ENCODE results near the gene SMAD3. TPM values are rescaled to one million over a fixed set of nuclear protein-coding genes. Genes with fewer than 3 reads are reported as not detected.

The SMAD3 gene
- total RNA-seq, 2 experiments from 2014 or later, result 35.1 to 39.2 TPM

GRCh38 chr15:67142092-67142766 is 76.8 kb downstream of the SMAD3 start:
- Mint-ChIP-seq H3K27ac (peak overlapping the region; percentile 3), H3K36me3 (ENCODE audit: low read depth) (peaks cover 8% of the 10 kb centered on the region), H3K27me3 (ENCODE audit: low read depth) (no peaks in the 10 kb centered on the region), H3K4me1 (ENCODE audit: low read depth) (peaks cover 73% of the 10 kb centered on the region), H3K9me3 (no peaks in the 10 kb centered on the region), H3K4me3 (no peak overlapping the region)
- CTCF ChIA-PET, result interaction anchor here (0.7 to 1.6 kb wide), 4 partner anchors 14 to 70 kb away, joined by 3 read pairs; no protein-coding TSS in a partner anchor
- intact Hi-C loops (cut with micrococcal nuclease), result no loop called here
- DNase-seq, result no peak

- no peaks in the 10 kb centered on the region for H3K9me3 Mint-ChIP-seq
- H3K36me3 Mint-ChIP-seq (ENCODE audit: low read depth), result peaks cover 6% of the 10 kb centered on the region
- no peaks in the 10 kb centered on the region for H3K27me3 Mint-ChIP-seq (ENCODE audit: low read depth)
- no peak overlapping the region for H3K4me3 Mint-ChIP-seq
- H3K4me1 Mint-ChIP-seq (ENCODE audit: low read depth), result peaks cover 73% of the 10 kb centered on the region
- no peak overlapping the region for H3K27ac Mint-ChIP-seq
- intact Hi-C loops (cut with micrococcal nuclease), result no loop called here
- no peak for DNase-seq
- CTCF ChIA-PET, result interaction anchor here (0.7 kb wide), 1 partner anchor 19 kb away, joined by 3 read pairs; no protein-coding TSS in a partner anchor
Measured at GRCh38 chr15:67142767-67143100, 77.3 kb downstream of the SMAD3 start.

GRCh38 chr15:67143646-67144045 is 78.2 kb downstream of the SMAD3 start:
- no peak for DNase-seq
- intact Hi-C loops (cut with micrococcal nuclease), result no loop called here
- no peak overlapping the region for H3K4me3 Mint-ChIP-seq
- CTCF ChIA-PET, result no interaction called here
- no peaks in the 10 kb centered on the region for H3K27me3 Mint-ChIP-seq (ENCODE audit: low read depth)
- no peaks in the 10 kb centered on the region for H3K9me3 Mint-ChIP-seq
- peaks cover 74% of the 10 kb centered on the region for H3K4me1 Mint-ChIP-seq (ENCODE audit: low read depth)
- no peak overlapping the region for H3K27ac Mint-ChIP-seq
- H3K36me3 Mint-ChIP-seq (ENCODE audit: low read depth), result peaks cover 6% of the 10 kb centered on the region

GRCh38 chr15:67144609-67145311 is 79.4 kb downstream of the SMAD3 start:
- H3K27ac Mint-ChIP-seq, result peak overlapping the region; percentile 63
- peaks cover 75% of the 10 kb centered on the region for H3K4me1 Mint-ChIP-seq (ENCODE audit: low read depth)
- H3K27me3 Mint-ChIP-seq (ENCODE audit: low read depth), result no peaks in the 10 kb centered on the region
- no peak for DNase-seq
- intact Hi-C loops (cut with micrococcal nuclease), result no loop called here
- no peaks in the 10 kb centered on the region for H3K9me3 Mint-ChIP-seq
- H3K4me3 Mint-ChIP-seq, result no peak overlapping the region
- CTCF ChIA-PET, result no interaction called here
- peaks cover 6% of the 10 kb centered on the region for H3K36me3 Mint-ChIP-seq (ENCODE audit: low read depth)

GRCh38 chr15:67145312-67145610 is 79.9 kb downstream of the SMAD3 start:
- Mint-ChIP-seq H3K4me1 (ENCODE audit: low read depth) (peaks cover 75% of the 10 kb centered on the region), H3K27ac (no peak overlapping the region), H3K36me3 (ENCODE audit: low read depth) (peaks cover 6% of the 10 kb centered on the region), H3K4me3 (no peak overlapping the region), H3K27me3 (ENCODE audit: low read depth) (no peaks in the 10 kb centered on the region), H3K9me3 (no peaks in the 10 kb centered on the region)
- no peak for DNase-seq
- intact Hi-C loops (cut with micrococcal nuclease), result no loop called here
- CTCF ChIA-PET, result no interaction called here

GRCh38 chr15:67145710-67146109 is 80.3 kb downstream of the SMAD3 start:
- Mint-ChIP-seq H3K27me3 (ENCODE audit: low read depth) (no peaks in the 10 kb centered on the region), H3K4me1 (ENCODE audit: low read depth) (peaks cover 75% of the 10 kb centered on the region), H3K27ac (peak overlapping the region; percentile 88), H3K36me3 (ENCODE audit: low read depth) (peaks cover 4% of the 10 kb centered on the region), H3K4me3 (no peak overlapping the region), H3K9me3 (no peaks in the 10 kb centered on the region)
- CTCF ChIA-PET, result no interaction called here
- intact Hi-C loops (cut with micrococcal nuclease), result loop anchor here (1.0 to 2.0 kb wide), 2 partner anchors 11 to 95 kb away; no protein-coding TSS in a partner anchor
- DNase-seq, result no peak

- intact Hi-C loops (cut with micrococcal nuclease), result loop anchor here (1.0 to 2.0 kb wide), 2 partner anchors 12 to 95 kb away; no protein-coding TSS in a partner anchor
- Mint-ChIP-seq H3K27ac (peak overlapping the region; percentile 88), H3K9me3 (no peaks in the 10 kb centered on the region), H3K27me3 (ENCODE audit: low read depth) (no peaks in the 10 kb centered on the region), H3K36me3 (ENCODE audit: low read depth) (peaks cover 2% of the 10 kb centered on the region), H3K4me1 (ENCODE audit: low read depth) (peaks cover 73% of the 10 kb centered on the region), H3K4me3 (no peak overlapping the region)
- CTCF ChIA-PET, result interaction anchor here (1.3 kb wide), 1 partner anchor 25 kb away, joined by 3 read pairs; no protein-coding TSS in a partner anchor
- DNase-seq, result no peak
Measured at GRCh38 chr15:67146234-67146633, 80.8 kb downstream of the SMAD3 start.

- CTCF ChIA-PET, result interaction anchor here (0.8 to 1.3 kb wide), 3 partner anchors 19 to 65 kb away, joined by 3 read pairs; no protein-coding TSS in a partner anchor
Measured at GRCh38 chr15:67146875-67147381, 81.5 kb downstream of the SMAD3 start.

GRCh38 chr15:67147396-67147949 is 82.1 kb downstream of the SMAD3 start:
- H3K27ac Mint-ChIP-seq, result peak overlapping the region; percentile 88
- H3K27me3 Mint-ChIP-seq (ENCODE audit: low read depth), result no peaks in the 10 kb centered on the region

More at GRCh38 chr15:67146875-67147381, 81.5 kb downstream of the SMAD3 start:
- Mint-ChIP-seq H3K36me3 (ENCODE audit: low read depth) (peaks cover 2% of the 10 kb centered on the region), H3K27me3 (ENCODE audit: low read depth) (no peaks in the 10 kb centered on the region), H3K4me1 (ENCODE audit: low read depth) (peaks cover 69% of the 10 kb centered on the region), H3K27ac (peak overlapping the region; percentile 88), H3K4me3 (peak overlapping the region; percentile 56), H3K9me3 (no peaks in the 10 kb centered on the region)
- peak; percentile 85 for DNase-seq
- intact Hi-C loops (cut with micrococcal nuclease), result loop anchor here (1.0 to 2.0 kb wide), 2 partner anchors 13 to 94 kb away; no protein-coding TSS in a partner anchor

GRCh38 chr15:67148196-67148701 is 82.8 kb downstream of the SMAD3 start:
- CTCF ChIA-PET, result interaction anchor here (1.0 to 1.9 kb wide), 4 partner anchors 20 to 68 kb away, joined by 3 to 8 read pairs (median 4); no protein-coding TSS in a partner anchor
- Mint-ChIP-seq H3K36me3 (ENCODE audit: low read depth) (peaks cover 2% of the 10 kb centered on the region), H3K9me3 (no peaks in the 10 kb centered on the region), H3K4me3 (no peak overlapping the region), H3K27me3 (ENCODE audit: low read depth) (no peaks in the 10 kb centered on the region), H3K27ac (peak overlapping the region; percentile 88), H3K4me1 (ENCODE audit: low read depth) (peaks cover 75% of the 10 kb centered on the region)
- intact Hi-C loops (cut with micrococcal nuclease), result no loop called here
- peak; percentile 35 for DNase-seq

More at GRCh38 chr15:67147396-67147949, 82.1 kb downstream of the SMAD3 start:
- intact Hi-C loops (cut with micrococcal nuclease), result loop anchor here (2.0 kb wide), 1 partner anchor 93 kb away; no protein-coding TSS in a partner anchor
- DNase-seq, result no peak
- Mint-ChIP-seq H3K36me3 (ENCODE audit: low read depth) (peaks cover 2% of the 10 kb centered on the region), H3K9me3 (no peaks in the 10 kb centered on the region), H3K4me3 (peak overlapping the region; percentile 56), H3K4me1 (ENCODE audit: low read depth) (peaks cover 71% of the 10 kb centered on the region)
- CTCF ChIA-PET, result interaction anchor here (0.8 to 1.9 kb wide), 4 partner anchors 20 to 66 kb away, joined by 3 to 8 read pairs (median 3); no protein-coding TSS in a partner anchor

- peaks cover 3% of the 10 kb centered on the region for H3K36me3 Mint-ChIP-seq (ENCODE audit: low read depth)
- H3K27me3 Mint-ChIP-seq (ENCODE audit: low read depth), result no peaks in the 10 kb centered on the region
- H3K4me1 Mint-ChIP-seq (ENCODE audit: low read depth), result peaks cover 75% of the 10 kb centered on the region
- no peak for DNase-seq
- no peak overlapping the region for H3K4me3 Mint-ChIP-seq
- intact Hi-C loops (cut with micrococcal nuclease), result loop anchor here (1.0 kb wide), 1 partner anchor 105 kb away; the partner anchor contains the start of genes AAGAB and IQCH
- H3K27ac Mint-ChIP-seq, result peak overlapping the region; percentile 23
- CTCF ChIA-PET, result interaction anchor here (0.6 to 1.9 kb wide), 4 partner anchors 32 to 69 kb away, joined by 3 to 8 read pairs (median 4); no protein-coding TSS in a partner anchor
- H3K9me3 Mint-ChIP-seq, result no peaks in the 10 kb centered on the region
Measured at GRCh38 chr15:67149068-67149772, 83.8 kb downstream of the SMAD3 start.
